ENCODE results near the gene CGB8.

The CGB8 gene

DNA sequence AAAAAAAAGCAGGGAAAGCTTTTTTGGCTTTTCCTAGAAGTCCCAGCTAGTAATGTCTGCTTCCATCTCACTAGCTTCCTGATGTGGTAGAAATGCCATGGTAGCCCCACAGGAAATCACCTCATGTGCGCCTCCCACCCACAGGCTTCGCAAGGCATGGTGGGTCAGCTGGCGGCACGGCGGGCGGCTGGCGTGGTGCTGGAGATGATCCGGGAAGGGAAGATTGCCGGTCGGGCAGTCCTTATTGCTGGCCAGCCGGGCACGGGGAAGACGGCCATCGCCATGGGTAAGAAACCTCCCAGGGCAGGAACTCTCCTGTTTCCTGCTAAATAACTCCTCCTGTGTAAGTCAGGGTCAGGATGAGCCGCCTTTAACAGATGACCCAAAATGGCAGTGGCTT, 44.8 kb downstream of the CGB8 start:
- no peak for DNase-seq

DNA sequence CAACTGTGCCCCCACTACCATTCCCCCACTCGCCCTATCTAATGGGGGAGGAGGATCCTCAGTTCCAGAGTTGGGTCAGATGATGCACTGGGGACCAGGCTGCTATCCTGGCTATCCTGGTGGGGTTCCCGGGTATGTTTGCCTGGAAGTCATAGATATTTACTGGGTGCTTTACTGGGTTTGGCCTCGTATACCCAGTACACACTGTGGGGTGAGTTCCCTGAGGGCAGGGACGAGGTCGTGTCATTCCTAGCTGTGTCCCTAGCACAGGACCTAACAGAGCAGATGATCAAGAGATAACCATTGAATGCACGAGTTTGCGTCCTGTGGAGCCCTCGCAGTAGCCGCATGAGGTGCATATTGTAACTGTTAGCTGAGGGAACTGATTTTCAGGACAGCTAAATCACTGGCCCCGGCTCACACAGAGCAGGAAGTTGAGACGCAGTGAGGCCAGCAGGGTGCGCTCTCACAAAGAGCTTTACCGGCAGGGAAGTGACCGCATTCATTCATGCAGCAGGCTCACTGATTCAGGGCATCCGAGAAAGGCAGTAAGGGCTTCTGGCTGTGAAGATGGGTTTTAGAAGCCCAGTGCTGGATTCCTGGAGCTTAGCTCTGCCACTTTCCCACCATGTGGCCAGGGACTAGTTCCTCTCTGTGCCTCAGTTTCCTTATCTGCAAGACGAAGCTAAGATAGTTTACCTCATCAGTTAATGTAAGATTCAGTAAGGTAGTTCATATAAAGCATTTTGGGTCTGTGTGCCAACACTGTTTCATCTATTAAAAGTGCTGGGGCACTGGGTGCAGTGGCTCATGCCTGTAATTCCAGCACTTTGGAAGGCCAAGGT, 49.2 kb downstream of the CGB8 start:
- peak; percentile 63 to 77 for DNase-seq

DNA sequence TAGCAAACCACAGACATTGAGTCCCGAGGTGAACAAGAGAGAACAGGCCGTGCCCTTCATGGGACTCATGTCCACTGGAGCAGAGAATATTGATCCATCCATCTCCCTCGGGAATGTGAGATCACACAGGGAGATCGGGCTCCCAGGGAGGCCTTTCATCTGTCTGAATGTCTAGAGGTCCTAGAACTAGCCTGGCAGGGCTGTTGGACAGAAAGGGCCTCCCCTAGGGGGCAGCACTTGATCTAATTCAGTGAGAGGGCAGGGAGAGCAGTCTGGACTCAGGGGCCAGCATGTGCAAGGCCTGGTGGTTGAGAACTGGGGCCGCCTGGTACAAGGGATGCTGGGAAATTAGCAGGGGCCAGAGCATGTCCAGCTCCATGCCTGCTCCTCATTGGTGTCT, 50.9 kb downstream of the CGB8 start:
- DNase-seq, result peak; percentile 38 to 51
